HepG2 (cell line): ENCODE measurements around the gene WDR11. TPM values are rescaled to one million over a fixed set of nuclear protein-coding genes. Genes with fewer than 3 reads are reported as not detected.

ENCODE experiments used
- ATAC-seq: fragments of 200-7000 bp; cut with Tn5 transposase; 3 replicates; pipeline ENCODE4 v1.9.1; 2020; ENCODE audit warnings: mild to moderate bottlenecking, moderate library complexity
- BruUV-seq: library from RNA; stranded (reverse); fragments of 400-500 nt; replicated peaks from 2 replicates; lab custom pipeline; 2021; lab: Mats Ljungman, UMichigan
- CTCF ChIA-PET: fragments of 300-600 bp; formaldehyde crosslinking; extraction: SDS; loops from one replicate; lab custom pipeline; 2021; ENCODE audit warnings: low total read pairs, inconsistent platforms, low intra/inter-chr PET ratio; lab: Yijun Ruan, JAX
- POLR2A ChIA-PET: fragments of 350-600 bp; sonication (Branson Sonifier 250); formaldehyde crosslinking; loops from one replicate; lab custom pipeline; 2020; ENCODE audit warnings: antibody characterized with exemption, inconsistent platforms; lab: Yijun Ruan, JAX
- DNase-seq: peaks from one replicate; pipeline ENCODE4 v3.0.0-alpha.2; 2015; ENCODE audit warnings: low spot score
- FAIRE-seq: peaks from 3 replicates; lab custom pipeline; 2011; peaks lifted over from hg19 to GRCh38; lab: Jason Lieb, UNC
- H2AFZ ChIP-seq: one replicate; pipeline ENCODE4 v1.6.1; 2011; ENCODE audit warnings: low read length, inconsistent platforms
- H3K27ac ChIP-seq: fragments of 300-600 bp; 3 replicates; pipeline ENCODE4 v1.8.0; 2011; ENCODE audit warnings: mixed run types, mild to moderate bottlenecking, mixed read lengths, low read length, inconsistent platforms; ENCODE audit not compliant: insufficient read depth; ENCODE audit errors: extremely low read length
- H3K27me3 ChIP-seq, 2 experiments: fragments of 200-600 bp in 1 of 2; 2 replicates in 1 of 2; 3 replicates in 1 of 2; pipeline versions ENCODE4 v1.6.0 to v1.8.0; 2011; ENCODE audit warnings: low read length in 2 of 2, mild to moderate bottlenecking in 2 of 2, moderate library complexity in 2 of 2, inconsistent platforms in 1 of 2; ENCODE audit not compliant: insufficient read depth in 2 of 2, control insufficient read depth in 1 of 2
- H3K36me3 ChIP-seq, 2 experiments: fragments of 200-600 bp in 1 of 2; replicated peaks in 1 of 2; 2 replicates in 1 of 2; 3 replicates in 1 of 2; pipeline versions ENCODE4 v1.5.1 to v1.8.0; 2011; ENCODE audit warnings: low read length in 2 of 2, inconsistent platforms in 1 of 2; ENCODE audit not compliant: insufficient read depth in 2 of 2, control insufficient read depth in 1 of 2
- H3K4me1 ChIP-seq: 2 replicates; pipeline ENCODE4 v1.5.1; 2012; ENCODE audit warnings: low read length, inconsistent platforms; ENCODE audit not compliant: insufficient read depth
- H3K4me2 ChIP-seq: 2 replicates; pipeline ENCODE4 v1.6.0; 2011; ENCODE audit warnings: low read depth, low read length, inconsistent platforms
- H3K4me3 ChIP-seq, 3 experiments: fragments of 200-600 bp in 1 of 3; sonication (generic), shearing (Covaris generic) in 1 of 3; replicated peaks in 1 of 3; 2 replicates each; pipeline ENCODE4 v1.5.1; 2011 to 2016; ENCODE audit warnings: low read length in 3 of 3, inconsistent platforms in 2 of 3, low read depth in 2 of 3, mild to moderate bottlenecking in 2 of 3, control low read depth in 1 of 3, mixed read lengths in 1 of 3; ENCODE audit not compliant: insufficient read depth in 1 of 3
- H3K79me2 ChIP-seq: one replicate; pipeline ENCODE4 v1.6.1; 2011; ENCODE audit warnings: low read length, inconsistent platforms; ENCODE audit not compliant: insufficient read depth
- H3K9ac ChIP-seq: 2 replicates; pipeline ENCODE4 v1.6.0; 2011; ENCODE audit warnings: mild to moderate bottlenecking, low read depth, low read length, inconsistent platforms; ENCODE audit not compliant: insufficient read depth
- H3K9me3 ChIP-seq: 2 replicates; pipeline ENCODE4 v1.5.1; 2012; ENCODE audit warnings: mild to moderate bottlenecking, low read length
- H4K20me1 ChIP-seq: 2 replicates; pipeline ENCODE4 v1.6.0; 2011; ENCODE audit warnings: inconsistent platforms, mild to moderate bottlenecking, low read length, moderate library complexity; ENCODE audit not compliant: insufficient read depth
- ADNP ChIP-seq: sonication (generic); formaldehyde crosslinking; IDR thresholded peaks from 2 replicates; pipeline ENCODE4 v1.4.0; 2020; ENCODE audit warnings: missing genetic modification reagents
- ATF3 ChIP-seq: sonication (generic); formaldehyde crosslinking; IDR thresholded peaks from 2 replicates; pipeline ENCODE4 v1.4.0; 2020; ENCODE audit warnings: missing genetic modification reagents
- EED ChIP-seq: sonication (generic); formaldehyde crosslinking; IDR thresholded peaks from 2 replicates; pipeline ENCODE4 v1.5.0; 2020; ENCODE audit warnings: mild to moderate bottlenecking, missing genetic modification reagents
- KAT7 ChIP-seq: IDR thresholded peaks from 2 replicates; pipeline ENCODE4 v1.6.1; 2018; ENCODE audit warnings: borderline replicate concordance, missing compliant biosample characterization
- MAFK ChIP-seq, 2 experiments: IDR thresholded peaks in 1 of 2; conservative IDR thresholded peaks in 1 of 2; 2 replicates each; pipeline ENCODE4 v1.6.1; 2011; ENCODE audit warnings: improper control_type of control experiment in 2 of 2, low read length in 2 of 2
- NONO ChIP-seq, 2 experiments: fragments of 450-650 bp in 1 of 2; sonication (generic) in 1 of 2; formaldehyde crosslinking in 1 of 2; IDR thresholded peaks in 1 of 2; conservative IDR thresholded peaks in 1 of 2; 2 replicates each; pipeline versions ENCODE4 v1.6.1 to v1.8.0; 2017 to 2022; ENCODE audit warnings: mild to moderate bottlenecking in 1 of 2, missing genetic modification reagents in 1 of 2, moderate library complexity in 1 of 2
- NR2C2 ChIP-seq: sonication (generic); formaldehyde crosslinking; IDR thresholded peaks from 2 replicates; pipeline ENCODE4 v1.4.0; 2020; ENCODE audit warnings: missing genetic modification reagents, mild to moderate bottlenecking, moderate library complexity, borderline replicate concordance
- SKIL ChIP-seq: sonication (generic); formaldehyde crosslinking; IDR thresholded peaks from 2 replicates; pipeline ENCODE4 v1.8.0; 2022; ENCODE audit warnings: missing genetic modification reagents, mild to moderate bottlenecking, moderate library complexity, borderline replicate concordance
- XBP1 ChIP-seq: sonication (generic); formaldehyde crosslinking; IDR thresholded peaks from 2 replicates; pipeline ENCODE4 v1.5.0; 2020; ENCODE audit warnings: missing genetic modification reagents
- ZBTB34 ChIP-seq: sonication (generic); formaldehyde crosslinking; IDR thresholded peaks from 2 replicates; pipeline ENCODE4 v1.8.0; 2022; ENCODE audit warnings: mild to moderate bottlenecking, missing genetic modification reagents
- ZKSCAN5 ChIP-seq: sonication (generic); formaldehyde crosslinking; IDR thresholded peaks from 2 replicates; pipeline ENCODE4 v1.5.1; 2020; ENCODE audit warnings: mild to moderate bottlenecking, missing genetic modification reagents
- ZNF225 ChIP-seq: sonication (generic); formaldehyde crosslinking; IDR thresholded peaks from 2 replicates; pipeline ENCODE4 v1.4.0; 2020; ENCODE audit warnings: mild to moderate bottlenecking, missing genetic modification reagents
- ZNF512B ChIP-seq: sonication (generic); formaldehyde crosslinking; IDR thresholded peaks from 2 replicates; pipeline ENCODE4 v1.5.1; 2020; ENCODE audit warnings: missing genetic modification reagents, mild to moderate bottlenecking, borderline replicate concordance
- WGBS: methylation state at CpG from one replicate; pipeline ENCODE4 v1.1.6; 2017; ENCODE audit warnings: low lambda C conversion rate; 5-methylcytosine and 5-hydroxymethylcytosine counted together
- in situ Hi-C: cut with HindIII; loops from 2 replicates; pipeline ENCODE4 v1.10.0; 2017; ENCODE audit warnings: low pct_unique_long_range_greater_than_20kb; ENCODE audit not compliant: extremely low pct_ligation_motif_present
- intact Hi-C: fragments of 100-400 bp; cut with micrococcal nuclease; formaldehyde crosslinking; loops from one replicate; pipeline ENCODE4 v1.10.0; 2022; ENCODE audit not compliant: unreplicated experiment
- polyA plus RNA-seq, 8 experiments: library from polyadenylated mRNA; depleted of rRNA in 3 of 8; stranded (reverse) in 7 of 8; unstranded in 1 of 8; fragments of >200 nt; fragmentation: Illumina TruSeq in 4 of 8; extraction: Trizol in 4 of 8; gene quantifications; 2 replicates each; pipeline versions ENCODE4 v1.2.1 to v1.2.3, GENCODE V29; 2011 to 2016; ENCODE audit warnings: low read depth in 4 of 8, missing spikeins in 1 of 8, mixed read lengths in 1 of 8; ENCODE audit not compliant: insufficient read depth in 1 of 8
- total RNA-seq, 5 experiments: library from RNA; depleted of rRNA; stranded (reverse); fragments of >200 nt; fragmentation: Illumina TruSeq; extraction: Trizol; gene quantifications; 2 replicates each; pipeline ENCODE4 v1.2.3, GENCODE V29; 2016; ENCODE audit warnings: low read depth in 1 of 5

Gene WDR11
- total and polyA plus RNA-seq, 2 of the 13 experiments (the other 11 are each of a cell fraction or from before 2014, with no cell fraction given): 38.0 to 45.2 TPM

DNA sequence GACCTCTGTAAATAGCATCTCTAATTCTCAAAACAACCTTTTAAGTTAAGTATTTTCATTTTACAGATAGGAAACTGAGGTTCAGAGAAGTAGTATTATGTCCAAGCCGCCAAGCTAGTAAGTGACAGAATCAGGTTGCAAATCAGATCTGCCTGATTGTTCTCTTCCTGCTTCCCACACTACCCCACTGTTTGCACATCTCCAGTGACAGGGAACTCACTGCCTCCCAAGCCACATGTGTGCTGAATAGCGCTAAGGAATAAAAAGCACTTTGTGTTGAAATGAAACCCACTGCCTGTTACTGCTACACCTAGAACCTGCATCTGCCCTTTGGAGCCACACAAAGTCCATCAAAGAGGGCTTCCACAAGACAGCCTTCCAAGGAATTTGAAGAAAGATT is 45.1 kb upstream of the WDR11 start (continued):
- TF ChIP-seq NONO (IDR thresholded peaks at IDR 0.05) (no peak), NONO (CRISPR knock-in tag; conservative IDR thresholded peaks at IDR 0.05) (no peak), ADNP (CRISPR knock-in tag) (no peak), XBP1 (CRISPR knock-in tag) (no peak), NR2C2 (CRISPR knock-in tag) (no peak), MAFK (conservative IDR thresholded peaks at IDR 0.05 in 1 of 2, IDR thresholded peaks at IDR 0.05 in 1 of 2; ENCODE audit: low read length in 2 of 2) (no peak), KAT7 (CRISPR knock-in tag) (no peak), ZKSCAN5 (CRISPR knock-in tag) (no peak)

GRCh38 chr10:120810298-120810697 is 40.9 kb upstream of the WDR11 start:
- no peaks in the 10 kb centered on the region for H3K79me2 ChIP-seq

More at GRCh38 chr10:120810298-120810697, 40.9 kb upstream of the WDR11 start:
- Histone ChIP-seq H3K4me2 (no peak overlapping the region), H3K36me3 (no peaks in the 10 kb centered on the region), H2AFZ (no peak overlapping the region), H3K9ac (no peak overlapping the region), H3K27me3 (peaks cover 1 to 7% of the 10 kb centered on the region in 2 experiments; a peak in 1 of 5 replicates), H3K4me1 (no peaks in the 10 kb centered on the region), H4K20me1 (no peaks in the 10 kb centered on the region), H3K27ac (no peak overlapping the region), H3K9me3 (no peaks in the 10 kb centered on the region), H3K4me3 (no peak overlapping the region)
- TF ChIP-seq ZBTB34: no peak
- no peak for TF ChIP-seq ZNF225
- TF ChIP-seq ATF3 (CRISPR knock-in tag): no peak
- no peak for TF ChIP-seq ZNF512B (CRISPR knock-in tag)
- no peak for TF ChIP-seq EED (CRISPR knock-in tag)
- TF ChIP-seq SKIL (CRISPR knock-in tag): no peak
- ATAC-seq: no peak
- 9% methylated on average over 2 of the region's 2 CpGs for WGBS
- no TSS peak for BruUV-seq
- in situ Hi-C loops (no loop called here), intact Hi-C loops (no loop called here)
- no peak for FAIRE-seq
- POLR2A ChIA-PET: no interaction called here
- CTCF ChIA-PET: no interaction called here
- no peak for DNase-seq
